SK-N-MC (cell line): ENCODE measurements around the gene BAZ1A.

ENCODE experiments used
- FOXP2 ChIP-seq: optimal IDR thresholded peaks from 2 replicates; pipeline ENCODE3; 2011; ENCODE audit warnings: mild to moderate bottlenecking, moderate library complexity; ENCODE audit not compliant: insufficient read depth; ENCODE audit errors: extremely low read length, control extremely low read depth
- POLR2AphosphoS5 ChIP-seq: IDR thresholded peaks from 2 replicates; pipeline ENCODE4 v1.6.1; 2012; ENCODE audit warnings: mild to moderate bottlenecking, low read depth, low read length, borderline replicate concordance

DNA sequence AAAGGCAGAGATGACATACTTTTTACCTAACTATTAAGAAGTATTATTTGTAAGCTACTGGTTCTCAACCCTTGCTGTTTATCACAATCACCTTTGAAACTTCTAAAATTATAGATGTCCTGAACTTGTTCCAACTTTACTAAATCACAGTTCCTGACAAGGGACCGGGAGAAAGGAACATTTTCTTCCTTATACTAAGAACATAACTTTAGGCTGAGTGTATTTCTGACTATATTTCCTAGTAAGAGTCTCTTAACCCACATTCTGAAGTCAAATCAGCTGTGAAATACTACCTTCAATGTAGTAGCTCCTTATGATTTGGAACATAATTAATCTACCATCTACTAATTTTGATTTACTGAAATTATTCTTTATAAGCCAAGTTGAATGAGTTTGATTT, 80.2 kb downstream of the BAZ1A start:
- TF ChIP-seq POLR2AphosphoS5 (no peak), FOXP2 (no peak)
